DND-41 (cell line): ENCODE measurements around the gene ITPR2.

Experiments used
- ATAC-seq: fragments of 200-7000 bp; cut with Tn5 transposase; 3 replicates; pipeline ENCODE4 v1.9.1; 2021; ENCODE audit warnings: low read depth; ENCODE audit not compliant: insufficient read depth
- DNase-seq: peaks from one replicate; pipeline ENCODE4 v3.0.0-alpha.2; 2020
- H2AFZ ChIP-seq: 2 replicates; pipeline ENCODE4 v1.6.0; 2012; ENCODE audit warnings: low read depth, low read length
- H3K27ac ChIP-seq: 2 replicates; pipeline ENCODE4 v1.5.1; 2012; ENCODE audit warnings: low read length, inconsistent platforms
- H3K27me3 ChIP-seq: fragments of 200-600 bp; sonication (generic); 2 replicates; pipeline ENCODE4 v1.6.0; 2012; ENCODE audit warnings: low read length, mild to moderate bottlenecking, inconsistent platforms; ENCODE audit not compliant: insufficient read depth, poor library complexity
- H3K36me3 ChIP-seq: 2 replicates; pipeline ENCODE4 v1.5.1; 2012; ENCODE audit warnings: low read length, inconsistent platforms; ENCODE audit not compliant: insufficient read depth
- H3K4me1 ChIP-seq: 2 replicates; pipeline ENCODE4 v1.5.1; 2012; ENCODE audit warnings: mild to moderate bottlenecking, low read length; ENCODE audit not compliant: insufficient read depth
- H3K4me2 ChIP-seq: 2 replicates; pipeline ENCODE4 v1.6.0; 2012; ENCODE audit warnings: mild to moderate bottlenecking, moderate library complexity, low read length, inconsistent platforms; ENCODE audit not compliant: insufficient read depth
- H3K4me3 ChIP-seq, 2 experiments: fragments of 200-600 bp in 1 of 2; shearing (Covaris generic) in 1 of 2; 2 replicates each; pipeline ENCODE4 v1.5.1; 2012 to 2016; ENCODE audit warnings: inconsistent platforms in 2 of 2, low read length in 2 of 2, mild to moderate bottlenecking in 2 of 2, low read depth in 1 of 2, moderate library complexity in 1 of 2
- H3K79me2 ChIP-seq: 2 replicates; pipeline ENCODE4 v1.6.0; 2012; ENCODE audit warnings: low read length, inconsistent platforms; ENCODE audit not compliant: insufficient read depth
- H3K9ac ChIP-seq: 2 replicates; pipeline ENCODE4 v1.6.0; 2012; ENCODE audit warnings: low read depth, mild to moderate bottlenecking, inconsistent platforms, low read length, moderate library complexity
- H3K9me3 ChIP-seq: 2 replicates; pipeline ENCODE4 v1.5.1; 2012; ENCODE audit warnings: low read length, moderate library complexity, mild to moderate bottlenecking, inconsistent platforms; ENCODE audit not compliant: insufficient read depth, severe bottlenecking
- H4K20me1 ChIP-seq: 2 replicates; pipeline ENCODE4 v1.6.0; 2012; ENCODE audit warnings: low read length; ENCODE audit not compliant: insufficient read depth
- EZH2 ChIP-seq: IDR thresholded peaks from 3 replicates; pipeline ENCODE4 v1.6.1; 2012; ENCODE audit warnings: borderline replicate concordance, low read depth, mild to moderate bottlenecking, moderate library complexity, low read length, inconsistent platforms; ENCODE audit not compliant: severe bottlenecking
- TF ChIP-seq, protein P1 (sequence below): IDR thresholded peaks from 2 replicates; pipeline ENCODE4 v1.5.1; 2012; ENCODE audit warnings: borderline replicate concordance, low read length, moderate library complexity, mild to moderate bottlenecking; ENCODE audit not compliant: poor library complexity, severe bottlenecking; ENCODE audit errors: extremely low read depth

Gene ITPR2

DNA sequence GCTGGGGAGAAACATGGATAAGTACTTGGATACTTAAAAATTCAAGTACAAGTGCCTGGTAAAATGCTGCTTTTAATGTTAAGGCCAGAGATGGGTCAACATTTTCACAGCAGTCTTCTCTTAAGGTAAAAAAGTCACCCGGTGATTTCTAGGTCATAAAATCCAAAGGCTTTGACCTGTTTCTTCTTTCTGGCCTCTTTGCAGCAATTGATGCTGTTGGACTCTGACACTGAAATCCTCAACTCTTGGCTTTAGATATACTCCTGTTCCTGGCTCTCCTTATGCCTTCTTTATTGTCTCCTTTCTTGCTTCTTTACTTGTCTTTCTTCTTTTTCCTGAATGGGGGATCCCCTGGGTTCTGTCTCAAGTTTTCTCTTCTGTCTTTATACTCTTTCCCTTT, 448.5 kb downstream of the ITPR2 start:
- H3K79me2 ChIP-seq: no peaks in the 10 kb centered on the region
- H3K9me3 ChIP-seq: no peaks in the 10 kb centered on the region
- no peak overlapping the region for H3K27ac ChIP-seq
- peaks cover 36% of the 10 kb centered on the region; the same call in 1 of the 2 replicates for H3K36me3 ChIP-seq
- TF ChIP-seq EZH2: no peak
- TF ChIP-seq, protein P1, sequence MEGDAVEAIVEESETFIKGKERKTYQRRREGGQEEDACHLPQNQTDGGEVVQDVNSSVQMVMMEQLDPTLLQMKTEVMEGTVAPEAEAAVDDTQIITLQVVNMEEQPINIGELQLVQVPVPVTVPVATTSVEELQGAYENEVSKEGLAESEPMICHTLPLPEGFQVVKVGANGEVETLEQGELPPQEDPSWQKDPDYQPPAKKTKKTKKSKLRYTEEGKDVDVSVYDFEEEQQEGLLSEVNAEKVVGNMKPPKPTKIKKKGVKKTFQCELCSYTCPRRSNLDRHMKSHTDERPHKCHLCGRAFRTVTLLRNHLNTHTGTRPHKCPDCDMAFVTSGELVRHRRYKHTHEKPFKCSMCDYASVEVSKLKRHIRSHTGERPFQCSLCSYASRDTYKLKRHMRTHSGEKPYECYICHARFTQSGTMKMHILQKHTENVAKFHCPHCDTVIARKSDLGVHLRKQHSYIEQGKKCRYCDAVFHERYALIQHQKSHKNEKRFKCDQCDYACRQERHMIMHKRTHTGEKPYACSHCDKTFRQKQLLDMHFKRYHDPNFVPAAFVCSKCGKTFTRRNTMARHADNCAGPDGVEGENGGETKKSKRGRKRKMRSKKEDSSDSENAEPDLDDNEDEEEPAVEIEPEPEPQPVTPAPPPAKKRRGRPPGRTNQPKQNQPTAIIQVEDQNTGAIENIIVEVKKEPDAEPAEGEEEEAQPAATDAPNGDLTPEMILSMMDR: no peak
- no peak for DNase-seq
- no peaks in the 10 kb centered on the region for H3K27me3 ChIP-seq
- ATAC-seq: no peak
- H3K4me3 ChIP-seq: no peak overlapping the region
- no peak overlapping the region for H3K9ac ChIP-seq
- H3K4me1 ChIP-seq: no peaks in the 10 kb centered on the region
- H3K4me2 ChIP-seq: no peak overlapping the region
- no peaks in the 10 kb centered on the region for H4K20me1 ChIP-seq
- H2AFZ ChIP-seq: no peak overlapping the region

DNA sequence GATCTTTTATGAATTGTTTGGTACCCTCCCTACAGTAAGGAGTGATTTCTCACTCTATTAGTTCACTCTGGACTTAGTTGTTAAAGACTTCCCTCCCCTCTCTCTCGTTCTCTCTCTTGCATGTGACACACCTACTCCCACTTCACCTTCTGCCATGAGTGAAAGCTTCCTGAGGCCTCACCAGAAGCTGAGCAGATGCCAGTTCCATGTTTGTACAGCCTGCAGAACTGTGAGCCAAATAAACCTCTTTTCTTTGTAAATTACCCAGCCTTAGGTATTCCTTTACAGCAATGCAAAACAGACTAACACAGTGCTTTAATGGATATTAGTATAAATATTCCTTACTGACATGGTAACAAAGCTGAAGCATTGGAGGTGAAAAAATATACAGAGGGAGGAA, 450.0 kb downstream of the ITPR2 start:
- Histone ChIP-seq H4K20me1 (no peaks in the 10 kb centered on the region), H3K27ac (no peak overlapping the region), H3K27me3 (no peaks in the 10 kb centered on the region), H3K4me1 (no peaks in the 10 kb centered on the region), H2AFZ (no peak overlapping the region), H3K79me2 (no peaks in the 10 kb centered on the region), H3K4me3 (no peak overlapping the region), H3K36me3 (peaks cover 44% of the 10 kb centered on the region; the same call in 1 of the 2 replicates), H3K9ac (no peak overlapping the region), H3K9me3 (no peaks in the 10 kb centered on the region), H3K4me2 (no peak overlapping the region)
- TF ChIP-seq, protein P1: no peak
- no peak for TF ChIP-seq EZH2
- DNase-seq: no peak
- ATAC-seq: no peak

DNA sequence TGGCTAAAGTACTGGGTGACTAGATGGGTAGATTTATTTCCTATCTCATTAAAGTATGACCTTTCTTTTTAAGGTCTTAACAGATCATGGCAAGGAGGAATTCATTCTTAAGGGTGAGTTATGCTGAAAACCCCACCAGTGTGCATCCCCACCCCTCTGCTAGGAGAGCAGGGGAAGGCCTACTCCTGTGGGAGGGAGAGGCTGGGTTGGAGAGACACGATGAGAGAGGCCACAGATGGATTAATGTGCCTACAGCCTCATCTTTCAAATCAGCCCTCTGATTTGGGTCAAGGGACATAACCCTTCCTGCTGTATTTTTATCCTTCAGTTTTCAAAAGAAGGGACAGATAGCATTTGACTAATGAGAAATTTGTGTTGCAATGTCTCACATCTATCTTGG, 452.1 kb downstream of the ITPR2 start:
- no peaks in the 10 kb centered on the region for H4K20me1 ChIP-seq
- H3K9ac ChIP-seq: no peak overlapping the region
- DNase-seq (no peak), ATAC-seq (no peak)
- H3K4me3 ChIP-seq: no peak overlapping the region
- no peaks in the 10 kb centered on the region for H3K9me3 ChIP-seq
- H3K27ac ChIP-seq: no peak overlapping the region
- H3K4me2 ChIP-seq: no peak overlapping the region
- H2AFZ ChIP-seq: no peak overlapping the region
- H3K4me1 ChIP-seq: no peaks in the 10 kb centered on the region
- TF ChIP-seq EZH2: no peak
- TF ChIP-seq, protein P1: no peak
- no peaks in the 10 kb centered on the region for H3K79me2 ChIP-seq
- H3K36me3 ChIP-seq: peaks cover 28% of the 10 kb centered on the region; the same call in 1 of the 2 replicates
- no peaks in the 10 kb centered on the region for H3K27me3 ChIP-seq
